MV-4-11 (cell line): Measurements from ENCODE around the gene KCNG2.
"Not testable (repeated sequence)": the region's sequence is repeated elsewhere in the genome, so short reads cannot be mapped to it uniquely, and the experiment has no call there.

ENCODE experiments used
- DNase-seq: peaks from one replicate; lab custom pipeline; 2025; lab: John Stamatoyannopoulos, UW

Gene KCNG2

GRCh38 chr18:79855147-79855933 lies 57.6 kb downstream of the KCNG2 start:
- peak; percentile 86 for DNase-seq

- peak; percentile 78 for DNase-seq
Observed at GRCh38 chr18:79856119-79857007, 58.6 kb downstream of the KCNG2 start.

DNA sequence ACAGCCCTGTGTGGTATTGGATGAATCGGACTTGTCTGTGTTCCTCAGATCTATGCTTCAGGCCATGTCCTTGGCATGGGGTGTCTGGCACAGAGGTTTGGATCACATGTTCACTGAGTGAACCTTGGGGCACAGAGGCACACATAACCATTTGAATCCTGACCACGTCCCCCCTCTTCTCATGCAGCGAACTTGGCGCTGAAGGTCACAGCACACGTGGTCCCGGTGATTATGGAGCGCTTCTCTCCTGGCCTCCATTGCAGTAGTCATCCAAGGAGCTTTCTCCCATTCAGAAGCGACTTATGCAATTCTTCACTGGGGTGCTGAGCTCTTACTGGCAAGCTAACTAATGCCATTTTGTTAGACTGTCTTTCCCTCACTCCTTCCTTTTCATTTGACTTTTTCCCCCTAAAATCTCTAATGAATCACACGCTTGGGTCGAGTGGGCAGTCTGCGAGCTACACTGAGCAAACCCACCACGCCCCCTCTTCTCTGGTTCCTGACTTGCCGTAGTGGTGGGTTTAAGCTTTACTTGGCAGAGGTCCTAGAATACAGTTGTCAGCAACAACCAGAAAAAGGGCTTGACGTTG lies 59.4 kb downstream of the KCNG2 start:
- peak; percentile 38 for DNase-seq

DNA sequence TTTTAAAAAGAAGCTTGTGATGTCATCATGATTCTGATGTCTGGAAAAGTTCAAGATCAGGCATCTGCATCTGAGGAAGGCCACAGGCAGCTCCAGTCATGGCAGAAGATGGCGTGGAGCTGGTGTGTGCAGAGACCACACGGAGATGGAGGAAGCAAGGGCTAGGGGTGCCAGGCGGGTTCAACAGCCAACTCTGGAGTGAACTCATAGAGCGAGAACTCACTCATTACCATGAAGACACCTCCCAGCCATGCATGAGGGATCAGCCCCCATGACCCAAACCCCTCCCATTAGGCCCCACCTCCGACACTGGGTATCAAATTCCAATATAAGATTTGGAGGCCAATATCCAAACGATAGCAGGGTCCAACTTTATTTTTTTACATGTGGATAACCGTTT lies 61.6 kb downstream of the KCNG2 start:
- no peak for DNase-seq

DNA sequence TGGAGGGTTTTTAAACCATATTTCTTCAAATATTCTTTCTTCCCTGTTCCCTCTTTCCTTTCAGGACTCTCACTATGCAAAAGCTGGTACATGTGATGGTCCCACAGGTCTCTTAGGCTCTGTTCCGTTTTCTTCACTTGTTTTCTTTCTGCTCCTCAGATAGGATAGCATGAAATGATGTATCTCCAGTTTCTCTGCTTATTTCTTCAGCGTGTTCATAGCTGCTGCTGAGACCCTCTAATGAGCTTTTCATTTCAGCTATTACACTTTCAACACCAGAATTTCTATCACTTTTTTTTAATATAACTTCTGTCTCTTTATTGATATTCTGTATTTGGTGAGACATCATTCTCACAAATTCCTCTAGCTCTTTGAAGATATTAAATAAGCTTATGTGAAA lies 63.9 kb downstream of the KCNG2 start:
- no peak for DNase-seq

DNA sequence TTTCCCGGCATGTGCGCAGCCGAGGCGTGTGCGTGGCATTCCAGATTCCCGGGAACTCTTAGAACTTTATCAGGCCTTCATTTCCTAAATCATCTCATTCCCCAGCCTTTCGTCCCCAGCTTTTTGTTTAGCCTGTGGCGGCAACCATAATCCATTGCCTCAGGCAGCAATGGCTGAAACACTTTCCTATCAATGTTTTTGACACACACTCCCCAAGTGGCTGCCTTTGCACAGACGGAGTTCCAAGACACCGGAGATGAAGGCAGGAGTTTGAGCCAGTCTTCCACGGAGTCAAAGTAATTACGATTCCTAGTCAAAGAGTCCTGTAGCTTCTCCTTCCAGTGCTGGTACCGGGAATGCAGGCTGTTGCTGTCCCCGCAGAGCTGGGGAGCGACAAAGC lies 64.8 kb downstream of the KCNG2 start:
- DNase-seq, result no peak

- no peak for DNase-seq
Observed at GRCh38 chr18:79863161-79864005, 65.6 kb downstream of the KCNG2 start.

- DNase-seq, result no peak
Observed at GRCh38 chr18:79864006-79864725, 66.4 kb downstream of the KCNG2 start.

GRCh38 chr18:79864955-79865354 lies 67.2 kb downstream of the KCNG2 start:
- not testable (repeated sequence) for DNase-seq

GRCh38 chr18:79865951-79866350 lies 68.2 kb downstream of the KCNG2 start:
- DNase-seq, result not testable (repeated sequence)

GRCh38 chr18:79866889-79867574 lies 69.3 kb downstream of the KCNG2 start:
- no peak for DNase-seq

DNA sequence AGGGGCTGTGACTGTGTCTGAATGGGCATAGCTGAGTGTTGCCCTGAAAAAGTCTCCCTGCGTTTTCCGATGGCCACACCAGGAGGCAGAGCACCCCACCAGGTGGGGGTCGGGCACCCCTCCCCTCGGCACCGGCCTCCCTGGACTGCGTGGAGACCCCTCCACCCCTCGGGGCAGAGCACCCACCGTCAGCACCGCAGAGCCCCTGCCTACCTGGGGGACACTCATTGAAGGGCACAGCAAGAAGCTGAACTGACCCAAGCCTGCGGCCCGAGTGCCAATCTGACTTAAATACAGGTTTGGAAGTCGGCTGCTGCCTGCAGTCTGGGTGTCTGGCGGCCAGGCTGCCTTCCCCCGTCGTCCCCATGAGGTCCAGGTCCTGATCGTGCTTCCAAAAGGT lies 69.9 kb downstream of the KCNG2 start:
- DNase-seq, result no peak

- no peak for DNase-seq
Observed at GRCh38 chr18:79868168-79868784, 70.5 kb downstream of the KCNG2 start.

DNA sequence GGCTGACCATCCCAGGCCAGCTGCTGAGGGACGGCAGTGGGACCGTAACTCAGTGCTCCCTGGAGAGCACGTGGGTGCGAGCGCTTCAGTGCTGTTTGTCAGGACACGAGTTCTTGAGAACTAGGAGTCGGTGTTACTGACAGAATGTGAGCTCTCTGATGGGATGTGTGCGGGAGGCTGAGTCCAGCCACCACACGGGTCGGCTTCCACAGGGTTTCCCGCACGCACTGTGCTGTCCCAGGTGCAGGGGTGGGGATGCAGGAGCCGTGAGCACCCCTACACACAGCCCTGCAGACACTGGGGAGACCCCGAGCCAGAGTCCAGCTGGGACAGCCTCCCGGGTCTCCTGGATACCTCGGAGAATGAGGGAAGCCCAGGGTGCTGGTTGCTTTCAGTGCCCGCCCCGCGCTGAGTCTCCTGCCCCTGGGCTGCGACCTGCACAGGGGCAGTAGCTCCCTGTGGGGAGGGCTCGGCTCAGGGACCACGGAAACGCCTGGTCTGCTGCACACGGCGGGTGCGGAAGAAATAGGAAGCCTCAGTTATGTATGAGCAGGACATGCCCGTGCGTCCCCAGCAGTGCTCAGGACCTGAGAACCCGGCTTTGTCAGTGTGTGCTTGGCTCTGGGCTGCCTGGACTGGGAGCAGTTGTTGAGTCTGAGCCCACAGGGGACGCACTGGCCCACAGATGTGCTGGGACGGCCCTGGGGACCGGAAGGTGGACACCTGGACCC lies 71.2 kb downstream of the KCNG2 start:
- no peak for DNase-seq

- DNase-seq, result no peak
Observed at GRCh38 chr18:79869591-79870300, 72.0 kb downstream of the KCNG2 start.

DNA sequence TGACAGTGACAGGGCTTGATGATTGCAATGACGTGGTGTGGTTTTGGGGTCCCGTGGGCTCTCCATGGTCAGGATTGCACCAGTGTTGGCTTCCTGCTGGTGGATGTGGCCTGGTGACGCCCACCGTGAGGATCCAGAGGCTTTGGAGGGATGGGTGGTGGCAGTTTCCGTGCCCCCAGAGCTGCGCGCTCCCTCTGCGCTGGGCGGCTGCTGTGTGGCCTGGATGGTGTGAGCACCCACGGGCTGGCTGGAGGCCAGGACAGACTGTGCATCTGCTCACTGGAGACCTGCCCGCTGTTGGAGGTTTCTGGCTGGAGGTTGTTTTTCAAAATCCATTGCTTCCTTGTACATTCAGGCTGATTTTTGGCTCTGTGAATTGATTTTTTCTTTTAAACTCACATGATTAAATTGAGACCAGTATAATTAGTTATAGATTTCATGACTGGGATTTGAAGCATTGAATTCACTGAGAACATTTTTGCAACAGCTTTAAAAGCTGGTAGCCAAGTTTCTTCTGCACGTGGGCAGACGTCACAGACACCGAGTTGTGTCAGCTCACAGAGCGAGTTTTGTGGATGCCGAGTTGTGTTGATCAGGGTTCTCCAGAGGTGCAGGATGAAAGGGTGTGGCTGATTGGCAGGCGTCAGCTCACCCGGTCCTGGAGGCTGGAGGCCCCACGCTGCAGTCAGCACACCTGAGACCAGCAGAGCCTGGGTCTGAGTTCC lies 72.7 kb downstream of the KCNG2 start:
- no peak for DNase-seq

DNA sequence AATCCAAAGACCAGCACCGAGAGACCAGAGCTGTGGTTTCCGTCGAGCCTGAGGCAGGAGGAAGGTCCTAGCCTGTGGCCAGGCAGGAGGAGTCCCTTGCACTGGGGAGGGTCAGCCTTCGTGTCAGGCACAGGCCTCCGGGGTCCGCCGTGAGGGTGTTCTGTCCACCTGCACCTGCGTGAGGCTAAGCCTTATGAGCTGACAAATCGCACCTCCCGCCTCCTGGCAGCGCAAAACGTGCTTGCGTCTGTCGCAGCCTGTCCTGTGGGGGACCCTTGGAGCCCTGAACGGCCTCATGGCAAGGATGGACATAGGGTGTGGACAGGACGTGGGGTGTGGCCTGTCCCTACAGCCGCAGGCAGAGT lies 73.3 kb downstream of the KCNG2 start:
- no peak for DNase-seq

GRCh38 chr18:79871481-79872091 lies 73.8 kb downstream of the KCNG2 start:
- no peak for DNase-seq
